H1 (cell line): ENCODE data around the gene GALNT2.

ENCODE experiments used
- CTCF ChIP-seq, 3 experiments: IDR thresholded peaks; 1 replicate in 2 of 3; 2 replicates in 1 of 3; pipeline versions ENCODE4 v1.5.1 to v1.6.1; 2011; ENCODE audit warnings: low read length in 3 of 3, mild to moderate bottlenecking in 3 of 3, inconsistent platforms in 2 of 3, low read depth in 1 of 3, moderate library complexity in 1 of 3; ENCODE audit not compliant: insufficient read depth in 1 of 3; ENCODE audit errors: control extremely low read depth in 1 of 3
- GABPA ChIP-seq: IDR thresholded peaks from 2 replicates; pipeline ENCODE4 v1.6.1; 2011; ENCODE audit warnings: mild to moderate bottlenecking, low read length, moderate library complexity, borderline replicate concordance; ENCODE audit not compliant: insufficient read depth
- HDAC2 ChIP-seq, 2 experiments: fragments of 300-600 bp in 1 of 2; sonication (generic) in 1 of 2; IDR thresholded peaks; 2 replicates each; pipeline ENCODE4 v1.6.1; 2011 to 2012; ENCODE audit warnings: low read depth in 2 of 2, low read length in 2 of 2, mild to moderate bottlenecking in 2 of 2, moderate library complexity in 2 of 2, borderline replicate concordance in 1 of 2, inconsistent platforms in 1 of 2
- KDM1A ChIP-seq: fragments of 200-600, 300-600 bp; sonication (generic); IDR thresholded peaks from 2 replicates; pipeline ENCODE4 v1.7.1; 2016; ENCODE audit warnings: mild to moderate bottlenecking, low read length, borderline replicate concordance
- RAD21 ChIP-seq, 2 experiments: IDR thresholded peaks in 1 of 2; conservative IDR thresholded peaks in 1 of 2; 2 replicates each; pipeline ENCODE4 v1.6.1; 2011; ENCODE audit warnings: low read depth in 2 of 2, low read length in 2 of 2, improper control_type of control experiment in 1 of 2, inconsistent platforms in 1 of 2, mild to moderate bottlenecking in 1 of 2, moderate library complexity in 1 of 2
- RBBP5 ChIP-seq: IDR thresholded peaks from 2 replicates; pipeline ENCODE4 v1.7.1; 2012; ENCODE audit warnings: low read depth, mild to moderate bottlenecking, inconsistent platforms, low read length, moderate library complexity, borderline replicate concordance
- RXRA ChIP-seq: IDR thresholded peaks from 2 replicates; pipeline ENCODE4 v1.6.1; 2011; ENCODE audit warnings: low read depth, mild to moderate bottlenecking, low read length, moderate library complexity; ENCODE audit not compliant: insufficient read depth
- SP1 ChIP-seq: IDR thresholded peaks from 2 replicates; pipeline ENCODE4 v1.6.1; 2011; ENCODE audit warnings: low read depth, low read length
- TAF1 ChIP-seq: IDR thresholded peaks from 2 replicates; pipeline ENCODE4 v1.6.1; 2011; ENCODE audit warnings: mild to moderate bottlenecking, low read depth, low read length
- USF2 ChIP-seq: IDR thresholded peaks from 2 replicates; pipeline ENCODE4 v1.6.1; 2011; ENCODE audit warnings: low read length, improper control_type of control experiment

GRCh38 chr1:230253150-230253549, 186.1 kb downstream of the GALNT2 start:
- TF ChIP-seq SP1 (no peak), CTCF (IDR thresholded peaks at IDR 0.05; ENCODE audit: control extremely low read depth in 1 of 3, insufficient read depth in 1 of 3, low read depth in 1 of 3, low read length in 3 of 3) (no peak), KDM1A (no peak), TAF1 (no peak), GABPA (no peak), RAD21 (IDR thresholded peaks at IDR 0.05 in 1 of 2, conservative IDR thresholded peaks at IDR 0.05 in 1 of 2; ENCODE audit: low read depth in 2 of 2, low read length in 2 of 2) (no peak), RBBP5 (no peak), HDAC2 (IDR thresholded peaks at IDR 0.05; ENCODE audit: borderline replicate concordance in 1 of 2, low read depth in 2 of 2, low read length in 2 of 2) (no peak), RXRA (no peak), USF2 (no peak)
